ENCODE measurements around the gene GFRAL. TPM values are rescaled to one million over a fixed set of nuclear protein-coding genes. Genes with fewer than 3 reads are reported as not detected.

Gene GFRAL
- polyA plus RNA-seq, 3 donors from 2014 or later = not detected

GRCh38 chr6:55379895-55380294 is 52.6 kb downstream of the GFRAL start:
- Mint-ChIP-seq H3K4me3 (no peak overlapping the region), H3K4me1 (no peaks in the 10 kb centered on the region), H3K36me3 (no peaks in the 10 kb centered on the region), H3K9me3 (peaks cover 7 to 39% (median 11%) of the 10 kb centered on the region in 6 donors), H3K27me3 (ENCODE audit: low read depth in 3 of 3) (no peaks in the 10 kb centered on the region), H3K27ac (no peak overlapping the region)
- DNase-seq = no peak

- no peak overlapping the region for H3K27ac Mint-ChIP-seq
- peaks cover 2 to 17% (median 6%) of the 10 kb centered on the region in 6 donors for H3K9me3 Mint-ChIP-seq
- no peaks in the 10 kb centered on the region for H3K4me1 Mint-ChIP-seq
- peaks cover 0 to 2% (median 2%) of the 10 kb centered on the region in 3 donors for H3K27me3 Mint-ChIP-seq (ENCODE audit: low read depth in 3 of 3)
- DNase-seq = no peak
- no peak overlapping the region for H3K4me3 Mint-ChIP-seq
- peaks cover 0 to 4% (median 0%) of the 10 kb centered on the region in 3 donors for H3K36me3 Mint-ChIP-seq
Observed at GRCh38 chr6:55388211-55388610, 60.9 kb downstream of the GFRAL start.

GRCh38 chr6:55395871-55396270 is 68.6 kb downstream of the GFRAL start:
- Mint-ChIP-seq H3K9me3 (peaks cover 2 to 33% (median 7%) of the 10 kb centered on the region in 6 donors), H3K4me3 (no peak overlapping the region), H3K4me1 (no peaks in the 10 kb centered on the region), H3K27me3 (ENCODE audit: low read depth in 3 of 3) (peaks cover 0 to 2% (median 0%) of the 10 kb centered on the region in 3 donors), H3K27ac (no peak overlapping the region), H3K36me3 (peaks cover 0 to 4% (median 0%) of the 10 kb centered on the region in 3 donors)
- no peak for DNase-seq

- H3K4me1 Mint-ChIP-seq = no peaks in the 10 kb centered on the region
- H3K9me3 Mint-ChIP-seq = peaks cover 0 to 24% (median 7%) of the 10 kb centered on the region in 6 donors
- H3K27ac Mint-ChIP-seq = no peak overlapping the region
Observed at GRCh38 chr6:55397986-55398385, 70.7 kb downstream of the GFRAL start.

GRCh38 chr6:55399351-55399750 is 72.1 kb downstream of the GFRAL start:
- no peak overlapping the region for H3K27ac Mint-ChIP-seq
- DNase-seq = no peak
- H3K9me3 Mint-ChIP-seq = peaks cover 0 to 16% (median 4%) of the 10 kb centered on the region in 6 donors
- H3K4me3 Mint-ChIP-seq = no peak overlapping the region
- H3K4me1 Mint-ChIP-seq = no peaks in the 10 kb centered on the region
- H3K27me3 Mint-ChIP-seq (ENCODE audit: low read depth in 3 of 3) = peaks cover 0 to 3% (median 0%) of the 10 kb centered on the region in 3 donors
- no peaks in the 10 kb centered on the region for H3K36me3 Mint-ChIP-seq

More at GRCh38 chr6:55397986-55398385, 70.7 kb downstream of the GFRAL start:
- Mint-ChIP-seq H3K4me3 (no peak overlapping the region), H3K36me3 (no peaks in the 10 kb centered on the region), H3K27me3 (ENCODE audit: low read depth in 3 of 3) (peaks cover 0 to 2% (median 0%) of the 10 kb centered on the region in 3 donors)
- no peak for DNase-seq

GRCh38 chr6:55405474-55406235 is 78.4 kb downstream of the GFRAL start:
- peaks cover 0 to 19% (median 11%) of the 10 kb centered on the region in 6 donors for H3K9me3 Mint-ChIP-seq
- no peak overlapping the region for H3K4me3 Mint-ChIP-seq
- no peaks in the 10 kb centered on the region for H3K4me1 Mint-ChIP-seq
- H3K36me3 Mint-ChIP-seq = no peaks in the 10 kb centered on the region
- DNase-seq = no peak
- H3K27me3 Mint-ChIP-seq (ENCODE audit: low read depth in 3 of 3) = peaks cover 0 to 4% (median 0%) of the 10 kb centered on the region in 3 donors
- no peak overlapping the region for H3K27ac Mint-ChIP-seq

- Mint-ChIP-seq H3K27ac (no peak overlapping the region), H3K36me3 (no peaks in the 10 kb centered on the region), H3K27me3 (ENCODE audit: low read depth in 3 of 3) (peaks cover 0 to 3% (median 2%) of the 10 kb centered on the region in 3 donors), H3K4me3 (no peak overlapping the region), H3K9me3 (peaks cover 5 to 23% (median 14%) of the 10 kb centered on the region in 6 donors), H3K4me1 (no peaks in the 10 kb centered on the region)
- no peak for DNase-seq
Observed at GRCh38 chr6:55410674-55411073, 83.4 kb downstream of the GFRAL start.

GRCh38 chr6:55423933-55424332 is 96.7 kb downstream of the GFRAL start:
- DNase-seq = no peak
- H3K4me1 Mint-ChIP-seq = no peaks in the 10 kb centered on the region
- no peak overlapping the region for H3K27ac Mint-ChIP-seq
- peaks cover 0 to 17% (median 5%) of the 10 kb centered on the region in 6 donors for H3K9me3 Mint-ChIP-seq
- H3K36me3 Mint-ChIP-seq = peaks cover 0 to 4% (median 0%) of the 10 kb centered on the region in 3 donors
- no peak overlapping the region for H3K4me3 Mint-ChIP-seq
- no peaks in the 10 kb centered on the region for H3K27me3 Mint-ChIP-seq (ENCODE audit: low read depth in 3 of 3)

- DNase-seq = no peak
- Mint-ChIP-seq H3K36me3 (no peaks in the 10 kb centered on the region), H3K9me3 (peaks cover 0 to 9% (median 3%) of the 10 kb centered on the region in 6 donors), H3K4me1 (no peaks in the 10 kb centered on the region), H3K27ac (no peak overlapping the region), H3K27me3 (ENCODE audit: low read depth in 3 of 3) (no peaks in the 10 kb centered on the region), H3K4me3 (no peak overlapping the region)
Observed at GRCh38 chr6:55433446-55434130, 106.3 kb downstream of the GFRAL start.

- Mint-ChIP-seq H3K27me3 (ENCODE audit: low read depth in 3 of 3) (peaks cover 0 to 2% (median 0%) of the 10 kb centered on the region in 3 donors), H3K27ac (no peak overlapping the region), H3K4me3 (no peak overlapping the region), H3K9me3 (peaks cover 0 to 14% (median 6%) of the 10 kb centered on the region in 6 donors), H3K36me3 (no peaks in the 10 kb centered on the region), H3K4me1 (no peaks in the 10 kb centered on the region)
- DNase-seq = no peak
Observed at GRCh38 chr6:55437141-55437540, 109.9 kb downstream of the GFRAL start.

- no peak overlapping the region for H3K27ac Mint-ChIP-seq
- DNase-seq = no peak
- no peaks in the 10 kb centered on the region for H3K36me3 Mint-ChIP-seq
- peaks cover 0 to 2% (median 0%) of the 10 kb centered on the region in 3 donors for H3K27me3 Mint-ChIP-seq (ENCODE audit: low read depth in 3 of 3)
- peaks cover 1 to 16% (median 5%) of the 10 kb centered on the region in 6 donors for H3K9me3 Mint-ChIP-seq
- no peak overlapping the region for H3K4me3 Mint-ChIP-seq
- no peaks in the 10 kb centered on the region for H3K4me1 Mint-ChIP-seq
Observed at GRCh38 chr6:55438203-55438602, 110.9 kb downstream of the GFRAL start.

- Mint-ChIP-seq H3K4me1 (no peaks in the 10 kb centered on the region), H3K27ac (no peak overlapping the region), H3K36me3 (no peaks in the 10 kb centered on the region), H3K27me3 (ENCODE audit: low read depth in 3 of 3) (peaks cover 0 to 2% (median 0%) of the 10 kb centered on the region in 3 donors), H3K4me3 (no peak overlapping the region), H3K9me3 (peaks cover 0 to 6% (median 3%) of the 10 kb centered on the region in 6 donors)
- DNase-seq = no peak
Observed at GRCh38 chr6:55443238-55444134, 116.2 kb downstream of the GFRAL start.

- no peak overlapping the region for H3K27ac Mint-ChIP-seq
- DNase-seq = no peak
- no peak overlapping the region for H3K4me3 Mint-ChIP-seq
- H3K9me3 Mint-ChIP-seq = peaks cover 0 to 8% (median 4%) of the 10 kb centered on the region in 6 donors
- H3K27me3 Mint-ChIP-seq (ENCODE audit: low read depth in 3 of 3) = peaks cover 0 to 2% (median 2%) of the 10 kb centered on the region in 3 donors
- H3K36me3 Mint-ChIP-seq = no peaks in the 10 kb centered on the region
- H3K4me1 Mint-ChIP-seq = no peaks in the 10 kb centered on the region
Observed at GRCh38 chr6:55445648-55446204, 118.5 kb downstream of the GFRAL start.

All from immature natural killer cell (primary cell).